Ishikawa (cell line): ENCODE results near the gene TGFBR3.

Source experiments
- CEBPB ChIP-seq: IDR thresholded peaks from 2 replicates; pipeline ENCODE4 v1.6.1; 2012
- EP300 ChIP-seq: IDR thresholded peaks from 2 replicates; pipeline ENCODE4 v1.6.1; 2012; ENCODE audit warnings: borderline replicate concordance
- MAX ChIP-seq: IDR thresholded peaks from 2 replicates; pipeline ENCODE4 v1.6.1; 2012
- REST ChIP-seq: IDR thresholded peaks from 2 replicates; pipeline ENCODE4 v1.6.1; 2012; ENCODE audit warnings: low read depth, mild to moderate bottlenecking
- TEAD4 ChIP-seq: IDR thresholded peaks from 2 replicates; pipeline ENCODE4 v1.6.1; 2012
- YY1 ChIP-seq: IDR thresholded peaks from 2 replicates; pipeline ENCODE4 v1.6.1; 2012; ENCODE audit warnings: low read depth

- no peak for TF ChIP-seq CEBPB
- no peak for TF ChIP-seq MAX
- TF ChIP-seq YY1 = no peak
- no peak for TF ChIP-seq EP300
- TF ChIP-seq REST = no peak
- no peak for TF ChIP-seq TEAD4
Measured at GRCh38 chr1:91735266-91735845, 150.6 kb downstream of the TGFBR3 start.
